Ovary (tissue), 9 donors: Measurements from ENCODE around the gene OPCML. TPM values are rescaled to one million over a fixed set of nuclear protein-coding genes. Genes with fewer than 3 reads are reported as not detected.

Experiments used
- DNase-seq, 5 donors: peaks; one replicate each; pipeline ENCODE4 v3.0.0-alpha.2; 2019 to 2020
- H3K27ac ChIP-seq, 2 donors: fragments of 200-600 bp; one replicate each; pipeline versions ENCODE4 v1.5.1 to v1.8.0; 2019 to 2022
- H3K27me3 ChIP-seq: fragments of 200-600 bp; one replicate; pipeline ENCODE4 v1.8.0; 2022
- H3K36me3 ChIP-seq: fragments of 200-600 bp; sonication (generic); one replicate; pipeline ENCODE4 v1.5.1; 2019
- H3K4me1 ChIP-seq: one replicate; pipeline ENCODE4 v1.8.1; 2013; ENCODE audit warnings: mild to moderate bottlenecking, moderate library complexity; ENCODE audit not compliant: insufficient read depth
- H3K4me3 ChIP-seq: fragments of 200-600 bp; sonication (generic); one replicate; pipeline ENCODE4 v1.5.1; 2017
- H3K9me3 ChIP-seq, 2 donors: fragments of 200-600 bp in 1 of 2; sonication (generic) in 1 of 2; one replicate each; pipeline versions ENCODE4 v1.5.1 to v1.8.1; 2013 to 2019; ENCODE audit warnings: mild to moderate bottlenecking in 1 of 2, moderate library complexity in 1 of 2
- CTCF ChIP-seq, 3 donors: fragments of 450-650 bp in 2 of 3; fragments of 200-600 bp in 1 of 3; IDR thresholded peaks; one replicate each; pipeline versions ENCODE4 v1.5.1 to v1.8.0; 2016 to 2022; ENCODE audit warnings: antibody characterized with exemption in 3 of 3, mild to moderate bottlenecking in 1 of 3
- EP300 ChIP-seq: sonication (generic); formaldehyde crosslinking; IDR thresholded peaks from one replicate; pipeline ENCODE4 v1.6.1; 2017; ENCODE audit warnings: antibody characterized with exemption
- POLR2A ChIP-seq: fragments of 450-650 bp; IDR thresholded peaks from one replicate; pipeline ENCODE4 v1.6.1; 2017; ENCODE audit warnings: antibody characterized with exemption, mild to moderate bottlenecking, moderate library complexity
- WGBS, 3 donors: extraction: QIAGEN DNeasy Blood & Tissue Kit in 1 of 3; methylation state at CpG; one replicate each; pipeline versions ENCODE4 v1.1.5 to v1.1.7; 2013 to 2017; 5-methylcytosine and 5-hydroxymethylcytosine counted together
- intact Hi-C, 4 donors: fragments of 100-400 bp; cut with DNase I; formaldehyde crosslinking; loops; one replicate each; pipeline versions ENCODE4 v1.11.0 to v1.15.1; 2022 to 2023
- polyA plus RNA-seq, 2 donors: library from polyadenylated mRNA; stranded (reverse); fragments of 200-250 nt in 1 of 2; fragments of 350-450 nt in 1 of 2; fragmentation: Illumina TruSeq in 1 of 2; extraction: RNeasy Lipid Tissue Mini Kit (QIAGEN cat#74804) in 1 of 2; gene quantifications; one replicate each; pipeline ENCODE4 v1.2.3, GENCODE V29; 2013 to 2014
- total RNA-seq, 7 donors: library from RNA; depleted of rRNA in 2 of 7; stranded (reverse); fragments of >200 nt in 2 of 7; fragmentation: NEBNext Ultra II Directional in 3 of 7; extraction: Animal tissue kit (Norgen Biotek cat#: 25700) in 3 of 7; gene quantifications; one replicate each; pipeline versions ENCODE4 v1.1.0 to v1.2.4, GENCODE V29; 2016 to 2023
- donor health status: DM: no; HTN: no; CAD: no; lungs with moderate emphysema.
- donor health status: DM: no; HTN: no; CAD: no.
- donor health status: Bipolar disorder and iron deficiency.
- donor health status: DM: yes; HTN: yes; CAD: no.
- donor health status: DM: no; HTN: no; CAD: no.
- donor health status: DM: yes; HTN: yes; CAD: no.

Gene OPCML
- total and polyA plus RNA-seq, 9 donors = under 0.01 to 2.8 (median 0.32) TPM; not detected in 2

- no peaks in the 10 kb centered on the region for H3K9me3 ChIP-seq
- 77 to 84% (median 80%) methylated on average over 16 of the region's 16 CpGs for WGBS, 3 donors
- H3K4me1 ChIP-seq = no peaks in the 10 kb centered on the region
- no peak overlapping the region for H3K27ac ChIP-seq
- H3K36me3 ChIP-seq = no peaks in the 10 kb centered on the region
- DNase-seq = no peak
- H3K4me3 ChIP-seq = no peak overlapping the region
- intact Hi-C loops = no loop called here
- no peaks in the 10 kb centered on the region for H3K27me3 ChIP-seq
- TF ChIP-seq EP300 (no peak), CTCF (IDR thresholded peaks at IDR 0.05) (no peak), POLR2A (no peak)
Observed at GRCh38 chr11:133078012-133078411, 454.3 kb downstream of the OPCML start.

- H3K9me3 ChIP-seq = no peaks in the 10 kb centered on the region
- intact Hi-C loops = no loop called here
- TF ChIP-seq EP300 (no peak), POLR2A (no peak), CTCF (IDR thresholded peaks at IDR 0.05) (no peak)
- H3K4me1 ChIP-seq = no peaks in the 10 kb centered on the region
- H3K27ac ChIP-seq = no peak overlapping the region
- H3K4me3 ChIP-seq = no peak overlapping the region
- H3K36me3 ChIP-seq = no peaks in the 10 kb centered on the region
- WGBS, 3 donors = 60 to 63% (median 62%) methylated on average over 8 of the region's 8 CpGs
- H3K27me3 ChIP-seq = no peaks in the 10 kb centered on the region
- no peak for DNase-seq
Observed at GRCh38 chr11:133075351-133075750, 456.9 kb downstream of the OPCML start.

GRCh38 chr11:133072858-133073582, 459.3 kb downstream of the OPCML start:
- no peaks in the 10 kb centered on the region for H3K27me3 ChIP-seq
- no peaks in the 10 kb centered on the region for H3K9me3 ChIP-seq
- 75 to 88% (median 80%) methylated on average over 10 of the region's 10 CpGs for WGBS, 3 donors
- H3K4me1 ChIP-seq = no peaks in the 10 kb centered on the region
- intact Hi-C loops = no loop called here
- TF ChIP-seq EP300 (no peak), CTCF (IDR thresholded peaks at IDR 0.05) (no peak), POLR2A (no peak)
- H3K36me3 ChIP-seq = no peaks in the 10 kb centered on the region
- no peak overlapping the region for H3K4me3 ChIP-seq
- no peak overlapping the region for H3K27ac ChIP-seq
- no peak for DNase-seq

GRCh38 chr11:133072378-133072777, 459.9 kb downstream of the OPCML start:
- no peak for DNase-seq
- 57 to 65% (median 60%) methylated on average over 7 of the region's 7 CpGs for WGBS, 3 donors
- Histone ChIP-seq H3K36me3 (no peaks in the 10 kb centered on the region), H3K9me3 (no peaks in the 10 kb centered on the region), H3K27me3 (no peaks in the 10 kb centered on the region), H3K4me1 (no peaks in the 10 kb centered on the region), H3K4me3 (no peak overlapping the region), H3K27ac (no peak overlapping the region)
- TF ChIP-seq POLR2A = no peak
- TF ChIP-seq EP300 = no peak
- no peak for TF ChIP-seq CTCF (IDR thresholded peaks at IDR 0.05)
- intact Hi-C loops = no loop called here
